ENCODE results near the gene FAM210A.

GRCh38 chr18:13617826-13618515 lies 108.4 kb downstream of the FAM210A start:
- TF ChIP-seq, protein P1, sequence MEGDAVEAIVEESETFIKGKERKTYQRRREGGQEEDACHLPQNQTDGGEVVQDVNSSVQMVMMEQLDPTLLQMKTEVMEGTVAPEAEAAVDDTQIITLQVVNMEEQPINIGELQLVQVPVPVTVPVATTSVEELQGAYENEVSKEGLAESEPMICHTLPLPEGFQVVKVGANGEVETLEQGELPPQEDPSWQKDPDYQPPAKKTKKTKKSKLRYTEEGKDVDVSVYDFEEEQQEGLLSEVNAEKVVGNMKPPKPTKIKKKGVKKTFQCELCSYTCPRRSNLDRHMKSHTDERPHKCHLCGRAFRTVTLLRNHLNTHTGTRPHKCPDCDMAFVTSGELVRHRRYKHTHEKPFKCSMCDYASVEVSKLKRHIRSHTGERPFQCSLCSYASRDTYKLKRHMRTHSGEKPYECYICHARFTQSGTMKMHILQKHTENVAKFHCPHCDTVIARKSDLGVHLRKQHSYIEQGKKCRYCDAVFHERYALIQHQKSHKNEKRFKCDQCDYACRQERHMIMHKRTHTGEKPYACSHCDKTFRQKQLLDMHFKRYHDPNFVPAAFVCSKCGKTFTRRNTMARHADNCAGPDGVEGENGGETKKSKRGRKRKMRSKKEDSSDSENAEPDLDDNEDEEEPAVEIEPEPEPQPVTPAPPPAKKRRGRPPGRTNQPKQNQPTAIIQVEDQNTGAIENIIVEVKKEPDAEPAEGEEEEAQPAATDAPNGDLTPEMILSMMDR (IDR thresholded peaks at IDR 0.05): no peak
- TF ChIP-seq POLR2A (IDR thresholded peaks at IDR 0.05): no peak

All from uterus (tissue), 2 donors.